GM12801 (cell line): ENCODE data around the gene ANXA2R.

Source experiments
- CTCF ChIP-seq: IDR thresholded peaks from one replicate; pipeline ENCODE4 v1.5.1; 2011; ENCODE audit warnings: control low read depth; ENCODE audit not compliant: insufficient read length; ENCODE audit errors: extremely low read depth

ANXA2R gene

GRCh38 chr5:43008363-43009153 is 31.6 kb downstream of the ANXA2R start:
- no peak for TF ChIP-seq CTCF

DNA sequence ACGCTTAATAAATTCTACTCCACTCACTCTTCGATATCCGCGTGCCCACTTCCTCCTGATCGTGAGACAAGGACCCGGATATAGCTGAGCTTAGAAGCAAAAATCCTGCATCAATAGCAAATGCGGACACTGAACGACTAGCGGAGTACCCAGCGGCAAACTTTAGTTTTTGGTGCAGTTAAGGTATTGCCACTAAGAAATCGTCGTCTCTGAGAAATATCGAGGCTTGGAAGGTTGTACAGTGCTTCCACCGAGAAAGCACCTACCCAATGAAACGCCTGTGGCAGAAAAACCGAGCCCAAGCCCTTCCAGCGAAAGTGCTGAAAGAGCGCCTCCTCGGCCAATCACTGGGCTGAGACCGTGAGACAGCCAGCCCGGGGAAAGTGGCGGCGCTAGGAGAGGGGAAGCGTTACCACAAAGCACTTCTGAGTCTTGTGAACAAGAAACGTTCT is 32.2 kb downstream of the ANXA2R start:
- TF ChIP-seq CTCF: no peak

DNA sequence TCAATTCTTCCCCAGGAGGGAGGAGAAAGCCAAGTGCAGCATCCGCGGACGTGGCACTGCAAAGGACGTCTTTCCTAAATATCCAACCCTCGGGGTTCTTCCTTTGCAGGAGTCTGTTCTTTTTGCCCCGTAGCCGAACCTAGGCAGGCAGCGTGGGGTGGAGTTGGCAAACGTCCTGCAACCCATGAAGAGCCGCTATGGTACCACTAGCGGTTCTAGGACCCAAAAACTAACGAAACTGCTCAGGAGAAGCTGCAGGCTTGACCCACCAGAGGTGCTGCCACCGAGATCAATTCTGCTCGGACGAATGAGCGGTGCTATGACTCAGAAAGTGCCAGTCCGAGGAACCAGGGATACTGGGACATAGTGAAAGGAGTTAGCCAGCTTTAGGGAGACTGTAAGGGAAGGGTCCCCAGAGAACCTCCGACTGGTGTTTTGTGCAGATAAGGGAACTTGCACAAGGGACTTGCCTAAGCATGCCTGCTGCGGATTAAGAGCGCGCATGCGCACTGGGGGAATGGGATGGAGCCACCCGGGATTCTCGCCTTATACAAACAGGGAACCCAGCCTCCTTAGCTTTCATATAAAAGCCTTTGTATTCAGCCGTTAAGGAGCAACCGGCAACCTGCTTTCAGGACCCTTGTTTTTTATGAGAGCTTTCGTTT is 32.7 kb downstream of the ANXA2R start:
- no peak for TF ChIP-seq CTCF

- TF ChIP-seq CTCF: no peak
Measured at GRCh38 chr5:43006424-43007202, 33.5 kb downstream of the ANXA2R start.

DNA sequence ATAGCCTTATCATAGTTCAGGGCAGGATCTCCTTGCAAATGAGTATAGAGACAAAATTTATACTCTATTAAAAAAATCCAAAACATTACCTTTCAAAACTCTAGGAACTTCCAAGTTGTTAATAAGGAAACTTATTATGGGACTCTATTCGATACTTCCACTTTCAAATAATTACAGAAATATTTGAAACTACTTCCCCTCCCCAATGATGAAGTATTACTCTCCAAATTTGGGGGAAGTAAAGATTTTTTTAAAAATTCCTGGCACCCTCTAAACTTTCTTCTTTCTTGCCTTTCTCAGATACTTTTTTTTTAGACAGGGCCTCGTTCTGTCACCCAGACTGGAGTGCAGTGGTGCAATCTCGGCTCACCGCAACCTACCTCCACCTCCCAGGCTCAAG is 35.1 kb downstream of the ANXA2R start:
- no peak for TF ChIP-seq CTCF

DNA sequence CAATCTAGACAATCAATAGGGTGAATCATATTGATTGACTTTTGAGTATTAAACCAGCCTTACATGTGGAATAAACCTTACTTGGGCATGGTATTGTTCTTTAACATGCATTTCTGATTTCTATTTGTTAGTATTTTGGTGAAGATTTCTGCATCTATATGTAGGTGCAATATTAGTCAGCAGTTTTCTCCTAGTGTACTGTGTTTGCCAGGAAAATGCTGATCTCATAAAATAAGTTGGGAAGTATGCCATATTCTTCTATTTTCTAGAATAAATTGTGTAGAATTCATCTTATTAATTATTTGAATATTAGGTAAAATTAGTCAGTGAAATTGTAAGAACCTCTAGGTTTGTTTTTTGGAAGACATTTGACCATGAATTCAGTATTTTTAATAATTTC is 38.4 kb downstream of the ANXA2R start:
- no peak for TF ChIP-seq CTCF

DNA sequence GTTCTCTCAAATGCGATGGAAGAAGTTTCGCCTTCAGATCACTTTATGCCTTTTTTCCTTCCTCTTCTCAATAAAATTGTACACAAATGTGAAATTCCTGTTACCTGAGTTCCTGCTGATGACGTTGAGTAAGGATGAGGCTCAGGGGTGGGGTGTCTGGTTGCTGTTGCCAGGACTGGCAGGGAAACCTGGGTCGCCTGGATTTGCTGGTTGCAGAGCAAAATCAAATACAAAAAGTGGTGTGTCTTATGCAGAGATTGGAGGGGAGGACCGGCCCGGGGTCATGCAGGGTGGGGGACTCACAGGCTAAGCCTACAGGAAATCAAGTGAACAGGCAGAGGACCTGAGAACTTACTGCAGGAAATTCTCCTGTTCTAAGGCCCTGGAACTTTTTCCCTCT is 39.2 kb downstream of the ANXA2R start:
- no peak for TF ChIP-seq CTCF
